H1 (cell line): ENCODE results near the gene EIF3J. TPM values are rescaled to one million over a fixed set of nuclear protein-coding genes. Genes with fewer than 3 reads are reported as not detected.

Experiments used
- CTCF ChIA-PET: fragments of 300-600 bp; sonication (Branson Sonifier 250); formaldehyde crosslinking; loops from one replicate; lab custom pipeline; 2021; ENCODE audit not compliant: partially characterized antibody; lab: Charles Lee
- POLR2A ChIA-PET: fragments of 300-600 bp; sonication (Branson Sonifier 250); formaldehyde crosslinking; loops from one replicate; lab custom pipeline; 2021; ENCODE audit warnings: inconsistent platforms; ENCODE audit not compliant: partially characterized antibody; lab: Charles Lee
- DNase-seq, 2 experiments: peaks; one replicate each; pipeline versions ENCODE4 v3.0.0 to v3.0.0-alpha.2; 2010 to 2022; ENCODE audit warnings: low spot score in 2 of 2, low read depth in 1 of 2, mixed read lengths in 1 of 2
- FAIRE-seq: peaks from 2 replicates; lab custom pipeline; 2011; peaks lifted over from hg19 to GRCh38; lab: Jason Lieb, UNC
- H2AFZ ChIP-seq: 2 replicates; pipeline ENCODE4 v1.8.1; 2012; ENCODE audit warnings: low read length, inconsistent platforms
- H2AK5ac ChIP-seq: 2 replicates; pipeline ENCODE4 v1.6.1; 2013; ENCODE audit warnings: low read depth, low read length
- H2BK120ac ChIP-seq: replicated peaks from 2 replicates; pipeline ENCODE3; 2013; ENCODE audit warnings: low read depth, low read length, inconsistent platforms
- H2BK12ac ChIP-seq: 2 replicates; pipeline ENCODE4 v1.6.1; 2013; ENCODE audit warnings: low read depth, low read length
- H2BK15ac ChIP-seq: 2 replicates; pipeline ENCODE4 v1.6.1; 2013; ENCODE audit warnings: low read length
- H2BK20ac ChIP-seq: 2 replicates; pipeline ENCODE4 v1.6.1; 2013; ENCODE audit warnings: low read length
- H2BK5ac ChIP-seq: 2 replicates; pipeline ENCODE4 v1.6.1; 2013; ENCODE audit warnings: low read depth, low read length
- H3K14ac ChIP-seq: 2 replicates; pipeline ENCODE4 v1.6.1; 2013; ENCODE audit warnings: inconsistent platforms; ENCODE audit not compliant: insufficient read length
- H3K18ac ChIP-seq: 2 replicates; pipeline ENCODE4 v1.6.1; 2013; ENCODE audit warnings: low read length; ENCODE audit errors: extremely low read depth
- H3K23ac ChIP-seq: 2 replicates; pipeline ENCODE4 v1.6.1; 2013; ENCODE audit warnings: inconsistent platforms; ENCODE audit not compliant: insufficient read length
- H3K23me2 ChIP-seq: 2 replicates; pipeline ENCODE4 v1.6.1; 2013; ENCODE audit warnings: low read depth, low read length
- H3K27ac ChIP-seq: 2 replicates; pipeline ENCODE4 v1.6.1; 2011; ENCODE audit warnings: low read depth, low read length, inconsistent platforms
- H3K27me3 ChIP-seq, 4 experiments: replicated peaks in 1 of 4; 1 replicate in 1 of 4; 2 replicates in 3 of 4; pipeline versions ENCODE4 v1.6.1 to v1.8.1; 2011 to 2013; ENCODE audit warnings: low read length in 3 of 4, mild to moderate bottlenecking in 3 of 4, inconsistent platforms in 2 of 4, mixed read lengths in 2 of 4, moderate library complexity in 1 of 4; ENCODE audit not compliant: control insufficient read depth in 3 of 4, insufficient read depth in 3 of 4; ENCODE audit errors: extremely low read depth in 1 of 4
- H3K36me3 ChIP-seq, 4 experiments: 2 replicates each; pipeline versions ENCODE4 v1.6.1 to v1.8.1; 2011 to 2013; ENCODE audit warnings: mild to moderate bottlenecking in 4 of 4, low read length in 3 of 4, moderate library complexity in 2 of 4, control low read depth in 1 of 4, inconsistent platforms in 1 of 4; ENCODE audit not compliant: insufficient read depth in 4 of 4, control insufficient read depth in 2 of 4
- H3K4ac ChIP-seq: replicated peaks from 2 replicates; pipeline ENCODE3; 2013; ENCODE audit warnings: low read length, low read depth, mixed read lengths, inconsistent platforms; ENCODE audit not compliant: insufficient read length
- H3K4me1 ChIP-seq, 4 experiments: replicated peaks in 1 of 4; 1 replicate in 1 of 4; 2 replicates in 3 of 4; pipeline versions ENCODE4 v1.6.1 to v1.8.1; 2011 to 2013; ENCODE audit warnings: low read length in 3 of 4, inconsistent platforms in 2 of 4, mixed read lengths in 1 of 4; ENCODE audit not compliant: insufficient read depth in 4 of 4, control insufficient read depth in 3 of 4
- H3K4me2 ChIP-seq, 2 experiments: 2 replicates each; pipeline versions ENCODE4 v1.6.1 to v1.8.1; 2011 to 2013; ENCODE audit warnings: low read depth in 2 of 2, low read length in 2 of 2, control low read depth in 1 of 2, inconsistent platforms in 1 of 2, mild to moderate bottlenecking in 1 of 2; ENCODE audit not compliant: insufficient read depth in 1 of 2
- H3K4me3 ChIP-seq, 4 experiments: fragments of 200-600, 300-600 bp in 1 of 4; sonication (generic), shearing (Covaris generic), sonication (Bioruptor Twin) in 1 of 4; 2 replicates each; pipeline versions ENCODE4 v1.5.1 to v1.8.1; 2011 to 2016; ENCODE audit warnings: low read length in 4 of 4, low read depth in 3 of 4, control low read depth in 2 of 4, inconsistent platforms in 2 of 4, mild to moderate bottlenecking in 2 of 4, mixed read lengths in 1 of 4, moderate library complexity in 1 of 4; ENCODE audit not compliant: insufficient read depth in 2 of 4; ENCODE audit errors: extremely low read depth in 1 of 4
- H3K56ac ChIP-seq: replicated peaks from 2 replicates; pipeline ENCODE3; 2013; ENCODE audit warnings: low read depth, mild to moderate bottlenecking, mixed read lengths, low read length, inconsistent platforms; ENCODE audit not compliant: insufficient read length
- H3K79me1 ChIP-seq: 2 replicates; pipeline ENCODE4 v1.6.1; 2013; ENCODE audit warnings: low read depth, low read length, control low read depth
- H3K79me2 ChIP-seq, 2 experiments: 2 replicates each; pipeline versions ENCODE4 v1.6.1 to v1.8.1; 2012 to 2013; ENCODE audit warnings: low read length in 2 of 2, mild to moderate bottlenecking in 2 of 2, inconsistent platforms in 1 of 2; ENCODE audit not compliant: insufficient read depth in 2 of 2, control insufficient read depth in 1 of 2
- H3K9ac ChIP-seq, 4 experiments: replicated peaks in 1 of 4; 1 replicate in 1 of 4; 2 replicates in 3 of 4; pipeline versions ENCODE4 v1.6.1 to v1.8.1; 2011 to 2013; ENCODE audit warnings: low read depth in 3 of 4, low read length in 3 of 4, control low read depth in 2 of 4, mild to moderate bottlenecking in 2 of 4, moderate library complexity in 2 of 4, inconsistent platforms in 1 of 4; ENCODE audit errors: extremely low read depth in 1 of 4
- H3K9me3 ChIP-seq, 2 experiments: 2 replicates each; pipeline versions ENCODE4 v1.6.1 to v1.8.1; 2012 to 2013; ENCODE audit warnings: mild to moderate bottlenecking in 2 of 2, moderate library complexity in 2 of 2, control low read depth in 1 of 2, inconsistent platforms in 1 of 2, low read depth in 1 of 2, low read length in 1 of 2, mixed read lengths in 1 of 2; ENCODE audit not compliant: insufficient read depth in 2 of 2
- H4K20me1 ChIP-seq, 2 experiments: replicated peaks in 1 of 2; 2 replicates each; pipeline versions ENCODE3 to v1.8.1; 2011 to 2013; ENCODE audit warnings: inconsistent platforms in 2 of 2, low read length in 2 of 2, mild to moderate bottlenecking in 1 of 2; ENCODE audit not compliant: insufficient read depth in 2 of 2, control insufficient read depth in 1 of 2
- H4K5ac ChIP-seq: 2 replicates; pipeline ENCODE4 v1.6.1; 2013; ENCODE audit warnings: low read length, low read depth, mixed read lengths, inconsistent platforms; ENCODE audit not compliant: insufficient read length
- H4K8ac ChIP-seq: 2 replicates; pipeline ENCODE4 v1.8.0; 2013; ENCODE audit warnings: mild to moderate bottlenecking, moderate library complexity, low read length, inconsistent platforms; ENCODE audit not compliant: insufficient read depth; ENCODE audit errors: extremely low read depth
- H4K91ac ChIP-seq: replicated peaks from 2 replicates; pipeline ENCODE3; 2013; ENCODE audit warnings: low read length, mixed read lengths, inconsistent platforms; ENCODE audit not compliant: insufficient read length
- ATF3 ChIP-seq: IDR thresholded peaks from 2 replicates; pipeline ENCODE4 v1.6.1; 2011; ENCODE audit warnings: low read depth, mild to moderate bottlenecking, low read length; ENCODE audit not compliant: insufficient read depth
- BRCA1 ChIP-seq: IDR thresholded peaks from 2 replicates; pipeline ENCODE4 v1.6.1; 2012; ENCODE audit warnings: low read depth, low read length, improper control_type of control experiment
- CBX5 ChIP-seq: fragments of 300-800, 300-1000 bp; sonication (generic); IDR thresholded peaks from 2 replicates; pipeline ENCODE4 v1.7.1; 2016; ENCODE audit warnings: antibody characterized with exemption, low read length, low read depth
- CHD2 ChIP-seq: IDR thresholded peaks from 2 replicates; pipeline ENCODE4 v1.6.1; 2012; ENCODE audit warnings: low read length, improper control_type of control experiment
- FOSL1 ChIP-seq: IDR thresholded peaks from 2 replicates; pipeline ENCODE4 v1.6.1; 2011; ENCODE audit warnings: mild to moderate bottlenecking, low read depth, low read length, moderate library complexity; ENCODE audit not compliant: insufficient read depth
- GTF2F1 ChIP-seq: IDR thresholded peaks from 2 replicates; pipeline ENCODE4 v1.6.1; 2012; ENCODE audit warnings: low read depth, low read length, improper control_type of control experiment, borderline replicate concordance
- POLR2A ChIP-seq, 2 experiments: IDR thresholded peaks; 1 replicate in 1 of 2; 2 replicates in 1 of 2; pipeline ENCODE4 v1.6.1; 2011; ENCODE audit warnings: low read depth in 2 of 2, low read length in 2 of 2, mild to moderate bottlenecking in 2 of 2; ENCODE audit errors: control extremely low read depth in 1 of 2
- POLR2AphosphoS5 ChIP-seq: IDR thresholded peaks from 2 replicates; pipeline ENCODE4 v1.6.1; 2011; ENCODE audit warnings: low read depth, low read length
- RAD21 ChIP-seq, 2 experiments: IDR thresholded peaks in 1 of 2; conservative IDR thresholded peaks in 1 of 2; 2 replicates each; pipeline ENCODE4 v1.6.1; 2011; ENCODE audit warnings: low read depth in 2 of 2, low read length in 2 of 2, improper control_type of control experiment in 1 of 2, inconsistent platforms in 1 of 2, mild to moderate bottlenecking in 1 of 2, moderate library complexity in 1 of 2
- RNF2 ChIP-seq: fragments of 200-900, 300-1000 bp; sonication (generic); IDR thresholded peaks from 2 replicates; pipeline ENCODE4 v1.7.1; 2016; ENCODE audit warnings: borderline replicate concordance, low read depth, mild to moderate bottlenecking, antibody characterized with exemption, low read length; ENCODE audit not compliant: poor library complexity, severe bottlenecking; ENCODE audit errors: missing control alignments
- SP4 ChIP-seq: IDR thresholded peaks from 2 replicates; pipeline ENCODE4 v1.6.1; 2012; ENCODE audit warnings: low read length, inconsistent platforms
- WGBS, 2 experiments: shearing (Covaris generic) in 1 of 2; methylation state at CpG; one replicate each; pipeline versions ENCODE4 v1.1.6 to v1.1.7; 2013 to 2015; ENCODE audit warnings: low lambda C conversion rate in 2 of 2, mixed read lengths in 2 of 2, inconsistent platforms in 1 of 2, low coverage in 1 of 2, missing lambda C conversion rate in 1 of 2; ENCODE audit not compliant: insufficient replicate concordance in 2 of 2, insufficient coverage in 1 of 2, insufficient read length in 1 of 2; ENCODE audit errors: extremely low coverage in 1 of 2, missing lambda C conversion rate in 1 of 2; 5-methylcytosine and 5-hydroxymethylcytosine counted together
- polyA plus RNA-seq, 7 experiments: library from polyadenylated mRNA; depleted of rRNA in 3 of 7; stranded (reverse) in 5 of 7; unstranded in 2 of 7; fragments of >200 nt in 5 of 7; fragments of 200-250 nt in 2 of 7; gene quantifications; 1 replicate in 5 of 7; 2 replicates in 1 of 7; 4 replicates in 1 of 7; pipeline versions ENCODE4 v1.2.1 to v1.2.3, GENCODE V29; 2011 to 2013; ENCODE audit warnings: missing spikeins in 2 of 7, mixed read lengths in 2 of 7
- total RNA-seq: library from RNA; stranded (reverse); fragmentation: NEBNext Ultra II Directional; extraction: Animal tissue kit (Norgen Biotek cat#: 25700); gene quantifications from 2 replicates; pipeline ENCODE4 v1.2.1, GENCODE V29; 2021
- TF ChIP-seq, protein P1 (sequence below): IDR thresholded peaks from 2 replicates; pipeline ENCODE4 v1.6.1; 2012; ENCODE audit warnings: low read length, inconsistent platforms

The EIF3J gene
- total and polyA plus RNA-seq, 2 of the 8 experiments (the other 6 are each of a cell fraction or from before 2014, with no cell fraction given): 26.8 to 119 TPM

GRCh38 chr15:44573386-44573785, 36.4 kb downstream of the EIF3J start:
- H3K9ac ChIP-seq: no peak overlapping the region
- H3K23me2 ChIP-seq: no peaks in the 10 kb centered on the region
- CTCF ChIA-PET: interaction anchor here (0.6 to 3.0 kb wide), 4 partner anchors 10 to 545 kb away, joined by 3 to 15 read pairs (median 3); no protein-coding TSS in a partner anchor
- H2BK20ac ChIP-seq: no peak overlapping the region
- no peak overlapping the region for H2AK5ac ChIP-seq
- no peak overlapping the region for H4K8ac ChIP-seq
- no peak overlapping the region for H3K23ac ChIP-seq
- no peak overlapping the region for H4K91ac ChIP-seq
- H3K4ac ChIP-seq: no peak overlapping the region
- no peak overlapping the region for H3K4me2 ChIP-seq
- H3K18ac ChIP-seq: no peak overlapping the region
- peaks cover 0 to 13% (median 1%) of the 10 kb centered on the region in 4 experiments; a peak in 4 of 8 replicates for H3K36me3 ChIP-seq
- no peaks in the 10 kb centered on the region for H3K79me2 ChIP-seq
- H3K27ac ChIP-seq: no peak overlapping the region
- WGBS, 2 experiments: 95% methylated on average over 6 of the region's 6 CpGs; no CpG with 5 or more reads in 1 of the 2 experiments
- no peak overlapping the region for H3K56ac ChIP-seq
- no peaks in the 10 kb centered on the region for H3K9me3 ChIP-seq
- H3K14ac ChIP-seq: no peak overlapping the region
- no peaks in the 10 kb centered on the region for H4K20me1 ChIP-seq
- no peaks in the 10 kb centered on the region for H3K27me3 ChIP-seq
- no peaks in the 10 kb centered on the region for H3K4me1 ChIP-seq
- H3K79me1 ChIP-seq: no peaks in the 10 kb centered on the region
- H4K5ac ChIP-seq: no peak overlapping the region
- DNase-seq: no peak
- FAIRE-seq: no peak
- no peak overlapping the region for H2AFZ ChIP-seq
- no peak overlapping the region for H2BK12ac ChIP-seq
- no peak overlapping the region for H2BK5ac ChIP-seq
- no peak overlapping the region for H2BK15ac ChIP-seq
- POLR2A ChIA-PET: no interaction called here
- H2BK120ac ChIP-seq: no peak overlapping the region
- no peak overlapping the region for H3K4me3 ChIP-seq
- no peak for TF ChIP-seq RAD21 (IDR thresholded peaks at IDR 0.05 in 1 of 2, conservative IDR thresholded peaks at IDR 0.05 in 1 of 2; ENCODE audit: low read depth in 2 of 2, low read length in 2 of 2)
- TF ChIP-seq POLR2AphosphoS5: no peak
- no peak for TF ChIP-seq SP4
- no peak for TF ChIP-seq FOSL1
- no peak for TF ChIP-seq BRCA1
- no peak for TF ChIP-seq CBX5
- no peak for TF ChIP-seq CHD2
- no peak for TF ChIP-seq ATF3
- no peak for TF ChIP-seq RNF2
- TF ChIP-seq GTF2F1: no peak
- TF ChIP-seq POLR2A (IDR thresholded peaks at IDR 0.05; ENCODE audit: control extremely low read depth in 1 of 2, low read depth in 2 of 2, low read length in 2 of 2): no peak
- TF ChIP-seq, protein P1, sequence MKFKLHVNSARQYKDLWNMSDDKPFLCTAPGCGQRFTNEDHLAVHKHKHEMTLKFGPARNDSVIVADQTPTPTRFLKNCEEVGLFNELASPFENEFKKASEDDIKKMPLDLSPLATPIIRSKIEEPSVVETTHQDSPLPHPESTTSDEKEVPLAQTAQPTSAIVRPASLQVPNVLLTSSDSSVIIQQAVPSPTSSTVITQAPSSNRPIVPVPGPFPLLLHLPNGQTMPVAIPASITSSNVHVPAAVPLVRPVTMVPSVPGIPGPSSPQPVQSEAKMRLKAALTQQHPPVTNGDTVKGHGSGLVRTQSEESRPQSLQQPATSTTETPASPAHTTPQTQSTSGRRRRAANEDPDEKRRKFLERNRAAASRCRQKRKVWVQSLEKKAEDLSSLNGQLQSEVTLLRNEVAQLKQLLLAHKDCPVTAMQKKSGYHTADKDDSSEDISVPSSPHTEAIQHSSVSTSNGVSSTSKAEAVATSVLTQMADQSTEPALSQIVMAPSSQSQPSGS: no peak
